ENCODE data around the gene VILL. TPM values are rescaled to one million over a fixed set of nuclear protein-coding genes. Genes with fewer than 3 reads are reported as not detected.

VILL gene
- polyA plus RNA-seq, 1 donor from 2014 or later: not detected

GRCh38 chr3:37973246-37974054 lies 17.1 kb upstream of the VILL start:
- Histone ChIP-seq H3K9me3 (ENCODE audit: low read length) (no peaks in the 10 kb centered on the region), H3K9ac (ENCODE audit: low read length) (no peak overlapping the region), H3F3A (ENCODE audit: insufficient read depth, low read length, poor library complexity, severe bottlenecking) (no peaks in the 10 kb centered on the region), H3K4me2 (ENCODE audit: low read length) (no peak overlapping the region), H2AFZ (ENCODE audit: low read depth, low read length) (no peak overlapping the region), H3K9me2 (ENCODE audit: insufficient read depth, low read length) (no peaks in the 10 kb centered on the region), H3K79me2 (replicated peaks; ENCODE audit: insufficient read depth, low read length) (no peaks in the 10 kb centered on the region), H3K27ac (ENCODE audit: low read length) (no peak overlapping the region), H3K36me3 (ENCODE audit: insufficient read depth, low read length) (peaks cover 8% of the 10 kb centered on the region), H3K4me3 (ENCODE audit: low read length) (no peak overlapping the region), H4K20me1 (ENCODE audit: insufficient read depth) (no peaks in the 10 kb centered on the region), H3K27me3 (ENCODE audit: insufficient read depth, low read depth, low read length) (no peaks in the 10 kb centered on the region)
- TF ChIP-seq MXI1 (conservative IDR thresholded peaks at IDR 0.05; ENCODE audit: poor library complexity, severe bottlenecking) (no peak), CTCF (IDR thresholded peaks at IDR 0.05; ENCODE audit: poor library complexity, severe bottlenecking) (no peak), TAF1 (IDR thresholded peaks at IDR 0.05; ENCODE audit: low read depth) (no peak), SMC3 (conservative IDR thresholded peaks at IDR 0.05; ENCODE audit: poor library complexity) (no peak), RAD21 (conservative IDR thresholded peaks at IDR 0.05) (no peak)

- H3K27ac ChIP-seq (ENCODE audit: low read length): no peak overlapping the region
- TF ChIP-seq MXI1 (conservative IDR thresholded peaks at IDR 0.05; ENCODE audit: poor library complexity, severe bottlenecking) (no peak), CTCF (IDR thresholded peaks at IDR 0.05; ENCODE audit: poor library complexity, severe bottlenecking) (peak; percentile 41), RAD21 (conservative IDR thresholded peaks at IDR 0.05) (peak; percentile 14)
These were observed 16.2 kb upstream of the VILL start for GRCh38 chr3:37974121-37975083.

More at GRCh38 chr3:37974121-37975083, 16.2 kb upstream of the VILL start:
- Histone ChIP-seq H3K27me3 (ENCODE audit: insufficient read depth, low read depth, low read length) (no peaks in the 10 kb centered on the region), H3K36me3 (ENCODE audit: insufficient read depth, low read length) (peaks cover 8% of the 10 kb centered on the region), H3K4me3 (ENCODE audit: low read length) (no peak overlapping the region), H3K79me2 (replicated peaks; ENCODE audit: insufficient read depth, low read length) (no peaks in the 10 kb centered on the region), H2AFZ (ENCODE audit: low read depth, low read length) (no peak overlapping the region), H4K20me1 (ENCODE audit: insufficient read depth) (no peaks in the 10 kb centered on the region), H3K9me3 (ENCODE audit: low read length) (no peaks in the 10 kb centered on the region), H3K4me2 (ENCODE audit: low read length) (no peak overlapping the region), H3F3A (ENCODE audit: insufficient read depth, low read length, poor library complexity, severe bottlenecking) (no peaks in the 10 kb centered on the region), H3K9me2 (ENCODE audit: insufficient read depth, low read length) (no peaks in the 10 kb centered on the region), H3K9ac (ENCODE audit: low read length) (no peak overlapping the region)
